HL-60/S4 treated with phorbol 12-myristate 13-acetate at 8.2 ng/mL for 4 days and 3 days (cell line): ENCODE measurements around the gene LAMA5.

Source experiments
- in situ Hi-C: fragments of 300-500 bp; cut with MboI; formaldehyde crosslinking; loops from 2 replicates; pipeline ENCODE4 v1.15.0; 2022; ENCODE audit warnings: low sequenced_read_pairs

Gene LAMA5

DNA sequence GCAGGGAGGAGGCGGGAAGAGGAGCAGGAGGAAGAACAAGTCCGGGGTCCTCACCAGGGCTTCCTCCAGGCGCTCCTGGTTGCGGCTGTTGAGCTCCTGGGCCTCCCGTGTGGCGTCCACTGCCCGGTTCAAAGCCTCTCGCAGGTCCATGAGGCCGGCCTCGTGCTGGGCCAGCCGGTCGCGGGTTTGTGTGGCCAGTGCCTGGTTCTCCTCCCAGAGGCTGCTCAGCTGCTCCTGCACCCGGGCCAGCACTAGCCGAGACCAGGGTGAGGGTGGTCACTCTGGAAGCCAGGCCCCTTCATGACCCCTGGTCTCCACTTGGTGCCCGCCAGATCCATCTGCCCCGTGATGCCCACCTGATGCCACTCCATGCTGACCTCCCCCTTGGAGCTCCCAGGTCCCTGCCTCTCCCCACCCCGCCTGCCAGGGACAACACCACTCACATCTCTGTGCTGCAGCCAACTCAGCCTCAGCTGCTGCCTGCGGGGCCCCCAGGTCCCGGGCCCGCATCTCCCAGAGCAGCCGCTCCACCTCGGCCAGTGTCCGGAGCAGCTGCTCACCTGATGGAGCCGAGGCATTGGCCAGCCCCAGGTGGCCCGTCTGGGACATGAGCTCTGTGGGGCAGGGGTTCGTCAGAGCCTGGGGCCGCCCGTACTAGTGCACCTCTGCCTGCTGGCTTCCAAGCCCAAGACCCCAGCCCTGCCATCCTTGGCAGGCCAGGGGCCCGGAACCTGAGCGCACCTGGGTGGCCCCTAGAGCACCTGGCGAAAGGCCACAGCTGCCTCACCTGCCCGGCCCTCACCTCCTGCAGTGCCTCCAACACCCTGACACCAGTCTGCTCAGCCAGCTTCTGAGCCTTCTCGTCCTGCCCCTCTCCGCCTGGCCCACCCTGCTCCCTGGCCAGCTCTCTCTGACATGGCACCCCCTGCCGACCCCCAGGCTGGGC, 48.4 kb downstream of the LAMA5 start:
- in situ Hi-C loops, result no loop called here

DNA sequence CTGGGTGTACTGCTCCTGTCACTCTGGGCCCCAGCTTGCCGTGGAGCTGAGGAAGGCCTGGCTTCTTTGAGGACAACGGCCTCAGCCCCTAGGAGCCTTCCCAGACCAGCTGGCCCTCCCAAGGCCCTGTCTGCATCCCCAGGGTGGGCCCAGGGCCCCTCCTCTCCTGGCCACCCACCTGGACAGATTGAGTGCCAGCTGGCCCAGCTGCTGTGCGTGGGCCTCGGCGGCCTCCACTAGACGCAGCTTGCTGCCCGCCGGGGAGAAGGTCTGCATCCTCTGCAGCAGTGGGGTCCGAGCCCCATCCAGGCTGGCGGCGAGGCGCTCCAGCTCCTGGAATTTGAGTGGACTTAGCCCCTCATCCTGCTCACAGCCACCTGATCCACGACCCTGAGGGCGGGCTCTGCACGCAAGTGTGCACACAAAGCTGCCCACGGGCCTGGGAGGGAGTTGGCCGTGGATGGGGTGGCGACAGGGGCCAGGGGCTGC, 49.9 kb downstream of the LAMA5 start:
- in situ Hi-C loops, result no loop called here

DNA sequence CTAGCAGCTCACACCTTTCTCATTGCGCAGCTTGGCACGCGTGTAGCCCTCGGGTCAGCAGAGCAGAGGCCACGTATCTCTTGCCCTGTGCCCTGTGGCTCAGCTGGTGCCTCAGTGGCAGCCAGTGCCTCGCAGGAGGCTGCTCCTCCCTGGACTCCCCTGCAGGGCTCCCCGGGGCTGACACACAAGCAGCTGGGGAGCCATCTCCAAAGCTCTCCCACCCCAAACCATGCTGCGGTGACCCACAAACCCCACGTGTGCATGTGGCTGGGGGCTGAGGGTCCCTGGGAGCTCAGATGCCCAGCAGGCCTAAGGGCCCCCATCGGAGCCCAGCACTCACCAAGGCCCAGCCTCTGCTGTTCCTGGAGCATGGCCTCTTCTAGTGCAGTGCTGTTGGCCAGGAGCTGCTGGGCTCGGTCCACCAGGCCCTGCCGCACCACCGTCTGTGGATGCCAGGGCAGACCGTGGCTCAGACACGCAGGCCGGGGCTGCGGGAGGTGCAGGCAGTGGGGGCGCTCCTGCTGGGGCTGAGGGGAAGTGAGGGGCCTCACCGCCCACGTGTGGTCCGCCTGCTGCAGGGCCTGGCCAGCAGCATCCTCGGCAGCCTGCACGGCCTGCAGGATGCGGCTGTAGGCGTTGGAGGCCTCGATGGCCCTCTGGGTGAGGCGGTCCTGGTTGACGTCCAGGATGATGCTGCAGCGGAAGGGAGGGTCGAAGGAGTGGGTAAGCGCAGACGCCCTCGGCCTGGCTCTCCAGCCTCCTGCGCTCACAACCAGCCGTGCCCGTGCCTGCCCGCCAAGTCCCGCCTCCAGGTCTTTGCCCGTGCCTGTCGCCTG, 50.6 kb downstream of the LAMA5 start:
- in situ Hi-C loops, result no loop called here

DNA sequence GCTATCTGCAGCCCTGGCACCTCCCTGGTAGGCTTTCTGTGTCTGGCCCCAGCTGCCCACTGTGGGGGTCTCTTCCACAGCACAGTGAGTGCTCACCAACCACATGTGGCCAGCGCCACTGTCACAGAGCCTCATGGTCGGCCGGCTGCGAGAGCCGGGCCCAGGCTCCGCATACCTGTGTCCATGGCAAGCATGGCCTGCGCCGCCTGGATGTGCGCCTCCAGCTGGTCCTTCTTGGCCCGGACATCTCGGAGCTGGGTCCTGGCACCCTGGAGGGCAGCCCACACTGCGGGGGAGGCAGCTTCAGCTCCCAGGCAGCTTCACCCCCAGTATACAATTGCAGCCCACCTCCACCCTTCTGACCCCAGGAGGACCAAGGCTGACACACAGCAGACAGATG, 51.3 kb downstream of the LAMA5 start:
- in situ Hi-C loops, result no loop called here

DNA sequence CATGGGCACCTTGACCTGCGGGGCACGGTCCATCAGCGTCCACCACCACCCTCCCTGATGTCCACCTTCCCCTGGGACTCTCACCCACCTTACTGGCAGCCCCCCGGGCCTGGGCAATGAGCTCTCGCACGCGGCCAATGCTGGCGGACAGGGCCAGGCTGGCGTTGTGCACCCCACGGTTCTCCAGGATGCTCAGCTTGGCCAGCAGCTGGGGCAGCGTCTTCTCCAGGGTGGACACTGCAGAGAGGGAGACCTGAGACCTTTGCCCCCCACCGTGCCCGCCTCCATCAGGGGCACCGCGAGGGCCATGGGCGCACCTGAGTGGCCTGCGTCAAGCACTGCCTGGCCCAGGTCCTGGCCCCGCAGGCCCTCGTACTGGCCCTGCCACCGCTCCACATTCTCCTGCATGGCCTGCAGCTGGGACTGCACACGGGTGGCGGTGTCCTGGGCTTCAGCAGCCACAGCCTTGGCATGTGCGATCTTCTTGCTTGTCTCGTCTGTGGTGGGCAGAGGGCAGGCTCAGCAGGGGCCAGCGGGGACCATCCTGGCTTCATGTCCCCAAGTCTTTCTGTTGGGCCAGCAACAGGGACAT, 52.3 kb downstream of the LAMA5 start:
- in situ Hi-C loops, result no loop called here

DNA sequence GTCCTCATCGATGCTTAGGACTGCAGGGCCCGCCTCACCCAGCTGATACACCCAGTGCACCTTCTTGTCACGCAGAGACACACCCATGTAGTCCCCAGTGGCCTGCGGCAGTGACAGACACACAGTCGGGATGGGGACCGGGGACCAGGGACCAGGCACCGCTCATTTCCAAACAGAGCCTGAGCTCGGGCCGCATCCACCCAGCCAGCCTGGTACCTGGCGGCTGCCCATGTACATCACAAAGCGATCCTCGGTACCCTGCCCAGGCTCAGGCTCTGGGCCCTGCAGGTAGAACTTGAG, 52.8 kb downstream of the LAMA5 start:
- in situ Hi-C loops, result no loop called here

DNA sequence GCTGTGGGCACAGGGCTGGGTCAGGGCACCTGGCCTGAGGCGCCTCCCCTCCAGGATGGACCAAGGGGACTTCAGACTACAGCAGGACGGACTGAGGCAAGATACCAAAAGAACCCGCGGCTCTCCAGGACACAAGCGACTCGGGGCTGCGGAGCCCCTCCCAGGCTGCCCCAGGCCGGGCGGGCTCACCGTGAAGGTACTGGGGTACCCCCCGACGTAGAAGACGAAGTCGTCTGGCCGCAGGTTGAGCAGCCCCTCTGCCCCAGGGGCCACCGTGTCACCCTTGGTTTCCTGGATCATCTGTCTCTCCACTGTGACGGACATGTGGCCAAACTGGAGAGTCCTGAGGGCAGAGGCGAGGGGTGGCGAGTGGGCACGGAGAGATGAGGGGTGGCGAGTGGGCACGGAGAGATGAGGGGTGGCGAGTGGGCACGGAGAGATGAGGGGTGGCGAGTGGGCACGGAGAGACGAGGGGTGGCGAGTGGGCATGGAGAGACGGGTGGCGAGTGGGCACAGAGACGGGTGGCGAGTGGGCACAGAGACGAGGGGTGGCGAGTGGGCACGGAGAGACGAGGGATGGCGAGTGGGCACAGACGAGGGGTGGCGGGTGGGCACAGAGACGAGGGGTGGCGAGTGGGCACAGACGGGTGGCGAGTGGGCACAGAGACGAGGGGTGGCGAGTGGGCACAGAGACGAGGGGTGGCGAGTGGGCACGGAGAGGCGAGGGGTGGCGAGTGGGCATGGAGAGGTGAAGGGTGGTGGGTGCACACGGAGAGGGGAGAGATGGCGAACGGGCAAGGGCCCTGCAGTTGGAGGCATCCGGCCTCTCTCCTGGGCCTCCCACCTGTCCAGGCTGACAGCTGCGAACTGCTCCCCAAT, 53.4 kb downstream of the LAMA5 start:
- in situ Hi-C loops, result no loop called here

DNA sequence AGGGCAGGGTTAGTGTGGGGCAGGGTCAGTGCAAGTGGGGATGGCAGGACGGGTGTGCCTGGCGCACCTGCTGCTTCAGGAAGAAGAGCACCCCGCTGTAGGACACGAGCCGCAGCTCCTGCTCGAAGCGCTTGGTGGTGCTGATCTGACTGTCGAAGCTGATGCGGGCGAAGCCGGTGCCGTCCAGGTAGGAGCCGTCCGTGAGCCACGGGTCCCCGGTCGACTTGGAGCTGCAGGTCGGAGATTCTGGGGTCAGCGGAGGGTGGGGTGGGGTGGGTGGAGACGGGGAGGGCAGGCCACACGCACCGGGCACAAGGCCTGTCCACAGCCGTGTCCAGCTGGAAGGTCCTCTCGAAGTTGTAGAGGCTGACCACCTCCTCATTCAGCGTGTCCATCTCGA, 54.1 kb downstream of the LAMA5 start:
- in situ Hi-C loops, result no loop called here

DNA sequence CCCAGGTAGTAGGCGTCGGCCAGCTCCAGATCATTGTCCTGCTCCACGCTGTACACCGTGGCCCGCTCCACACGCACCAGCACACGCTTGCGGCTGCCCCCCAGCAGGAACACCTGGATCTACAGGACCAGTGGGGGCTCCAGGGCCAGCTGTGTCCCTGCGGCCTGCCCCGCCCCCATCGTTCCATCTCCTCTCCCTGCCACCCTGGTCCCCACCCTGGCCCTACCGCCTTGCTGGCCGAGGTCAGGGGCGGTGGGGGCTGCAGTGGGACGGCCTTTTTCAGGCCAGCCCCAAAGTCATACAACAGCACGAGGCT, 54.5 kb downstream of the LAMA5 start:
- in situ Hi-C loops, result no loop called here

DNA sequence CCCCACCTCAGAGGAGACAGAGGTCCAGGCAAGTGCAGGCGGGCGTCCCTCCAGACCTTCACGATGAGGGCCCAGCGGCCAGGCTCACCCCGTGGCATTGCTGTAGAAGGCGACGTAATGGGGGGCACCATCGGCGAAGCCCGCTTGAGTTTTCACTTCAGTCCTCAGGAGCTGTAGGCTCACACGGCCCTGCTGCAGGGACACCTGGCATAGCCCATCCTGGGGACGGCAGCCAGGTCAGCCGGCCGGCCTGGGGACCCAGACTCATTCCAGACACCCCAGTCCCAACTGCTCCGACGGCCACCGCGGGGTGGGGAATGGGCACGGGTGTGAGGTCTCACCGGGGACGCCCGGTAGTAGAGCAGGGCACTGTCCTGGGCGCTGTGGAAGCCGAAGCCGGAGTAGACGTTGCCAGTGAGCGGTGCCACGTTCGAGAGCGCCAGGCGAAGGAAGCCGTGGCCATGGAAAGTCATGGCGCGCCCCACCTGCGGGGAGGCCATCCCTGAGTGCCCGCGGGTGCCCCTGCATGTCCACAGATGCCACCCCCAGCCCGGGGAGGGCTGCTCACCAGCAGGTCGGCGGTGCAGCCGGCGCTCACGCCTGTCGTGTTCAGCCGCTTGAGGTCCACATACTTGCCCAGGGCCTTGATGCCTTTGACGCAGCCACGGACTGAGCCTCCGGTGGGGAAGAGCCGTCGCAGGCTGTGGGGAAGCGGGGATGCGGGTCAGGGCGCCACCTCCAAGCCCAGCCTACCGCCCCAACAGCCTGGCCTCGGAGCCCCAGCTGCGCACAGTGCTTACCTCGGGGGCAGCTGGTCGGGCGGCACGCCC, 55.1 kb downstream of the LAMA5 start:
- in situ Hi-C loops, result no loop called here

DNA sequence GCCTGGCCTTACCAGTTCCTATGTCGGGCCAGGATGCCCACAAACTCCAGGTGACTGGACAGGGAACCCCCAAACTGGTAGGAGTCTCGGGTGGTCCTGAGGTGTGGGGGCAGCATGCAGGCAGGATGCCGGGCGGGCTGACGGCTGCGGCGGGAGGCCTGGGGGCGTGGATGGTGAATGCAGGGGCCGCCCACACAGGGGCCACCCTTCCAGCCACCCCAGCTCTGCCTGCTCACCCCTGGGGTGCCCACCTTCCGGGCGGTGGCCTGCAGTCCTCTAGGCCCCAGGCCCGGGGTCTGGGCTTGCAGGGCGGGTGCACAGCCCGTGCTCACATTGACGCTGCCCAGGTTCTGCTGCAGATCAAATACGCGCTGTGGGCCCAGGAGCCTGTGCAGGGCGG, 56.0 kb downstream of the LAMA5 start:
- in situ Hi-C loops, result no loop called here

DNA sequence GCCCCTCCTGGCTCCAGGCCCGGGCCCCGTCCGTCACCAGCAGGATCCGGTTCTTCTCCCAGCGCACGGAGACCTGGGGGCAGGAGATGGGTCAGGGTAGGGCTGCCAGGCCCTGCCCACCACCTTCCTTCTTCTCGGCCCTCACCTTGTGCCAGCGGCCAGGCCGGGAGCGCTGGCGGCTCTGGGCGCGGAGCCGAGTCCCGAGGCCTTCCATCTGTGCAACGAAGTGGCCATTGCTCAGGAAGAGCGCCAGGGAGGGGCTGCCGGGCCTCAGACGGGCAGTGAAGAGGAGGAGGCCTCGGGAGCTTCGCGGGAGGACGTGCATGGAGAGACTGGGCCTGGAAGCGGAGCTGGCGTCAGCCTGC, 56.4 kb downstream of the LAMA5 start:
- in situ Hi-C loops, result no loop called here

DNA sequence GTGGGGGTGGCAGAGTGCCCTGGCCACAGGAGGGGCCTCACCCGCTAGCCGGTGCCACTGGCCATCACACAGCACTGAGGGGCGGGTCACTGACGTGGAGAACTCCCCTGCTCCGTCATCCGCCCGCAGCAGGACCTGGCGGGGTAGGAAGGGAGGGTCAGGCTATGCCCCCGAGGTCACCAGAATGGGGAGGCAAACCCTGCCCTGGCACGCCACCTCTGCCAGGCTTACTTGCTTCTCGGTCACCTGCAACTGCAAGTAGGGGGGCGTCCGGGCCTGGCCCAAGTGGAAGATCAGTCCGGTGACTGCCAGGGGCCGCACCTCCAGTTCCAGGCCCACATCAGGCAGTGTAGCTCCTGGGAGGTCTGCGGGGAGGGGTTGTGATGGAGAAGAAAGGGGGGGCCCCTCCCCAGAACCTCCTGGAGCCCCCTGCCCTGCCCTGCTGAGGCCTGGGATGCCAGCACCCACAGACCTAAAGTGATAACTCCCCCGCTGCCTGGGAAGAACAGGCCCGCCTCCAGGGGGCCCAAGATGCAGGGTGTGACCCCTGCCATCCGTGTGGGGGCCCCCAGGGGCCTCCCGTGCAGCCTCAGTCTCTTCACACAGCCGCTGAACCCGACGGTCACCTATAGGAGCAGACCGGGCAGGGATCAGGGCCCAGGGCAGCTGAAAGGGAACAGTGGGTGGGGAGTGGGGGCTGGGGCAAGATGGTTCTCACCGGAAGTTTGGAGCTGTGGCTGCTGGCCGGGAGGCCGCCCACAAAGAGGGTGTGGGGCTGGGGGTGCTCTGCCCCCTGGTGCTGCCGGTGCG, 57.0 kb downstream of the LAMA5 start:
- in situ Hi-C loops, result no loop called here

DNA sequence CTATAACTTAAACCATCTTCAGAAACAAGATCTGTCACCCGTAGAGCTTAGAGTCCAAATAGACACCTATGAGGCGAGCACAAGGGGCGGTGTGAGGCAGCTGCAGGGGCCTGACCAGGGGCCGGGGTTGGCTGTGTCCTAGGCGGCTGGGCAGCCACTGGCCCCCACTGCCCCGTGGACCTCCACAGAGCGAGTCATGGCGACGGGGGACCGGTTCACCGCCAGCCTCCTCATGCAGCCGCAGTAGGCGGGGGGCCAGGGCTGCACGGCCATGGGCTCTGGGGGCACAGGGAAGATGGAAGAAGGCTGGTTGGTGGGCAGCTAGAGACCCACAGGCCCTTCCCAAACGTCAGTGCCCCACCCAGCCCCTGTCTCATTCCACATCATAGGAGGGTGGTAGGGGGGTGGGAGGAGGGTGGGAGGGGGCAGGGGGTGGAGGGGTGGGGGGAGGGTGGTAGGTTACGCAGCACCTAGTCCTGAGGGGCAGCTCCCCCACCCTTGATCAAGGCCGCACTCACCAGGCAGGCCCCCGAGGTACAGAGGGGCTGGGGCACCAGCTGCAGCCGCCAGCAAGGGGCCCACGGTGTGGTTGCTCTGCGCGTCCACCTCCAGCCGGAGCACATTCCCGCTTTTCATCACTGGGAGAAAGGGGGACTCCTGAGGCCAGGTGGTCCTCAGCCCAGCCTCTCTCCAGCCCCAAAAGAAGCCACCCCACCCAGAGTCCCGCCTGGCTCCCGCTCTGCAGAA, 57.7 kb downstream of the LAMA5 start:
- in situ Hi-C loops, result no loop called here

DNA sequence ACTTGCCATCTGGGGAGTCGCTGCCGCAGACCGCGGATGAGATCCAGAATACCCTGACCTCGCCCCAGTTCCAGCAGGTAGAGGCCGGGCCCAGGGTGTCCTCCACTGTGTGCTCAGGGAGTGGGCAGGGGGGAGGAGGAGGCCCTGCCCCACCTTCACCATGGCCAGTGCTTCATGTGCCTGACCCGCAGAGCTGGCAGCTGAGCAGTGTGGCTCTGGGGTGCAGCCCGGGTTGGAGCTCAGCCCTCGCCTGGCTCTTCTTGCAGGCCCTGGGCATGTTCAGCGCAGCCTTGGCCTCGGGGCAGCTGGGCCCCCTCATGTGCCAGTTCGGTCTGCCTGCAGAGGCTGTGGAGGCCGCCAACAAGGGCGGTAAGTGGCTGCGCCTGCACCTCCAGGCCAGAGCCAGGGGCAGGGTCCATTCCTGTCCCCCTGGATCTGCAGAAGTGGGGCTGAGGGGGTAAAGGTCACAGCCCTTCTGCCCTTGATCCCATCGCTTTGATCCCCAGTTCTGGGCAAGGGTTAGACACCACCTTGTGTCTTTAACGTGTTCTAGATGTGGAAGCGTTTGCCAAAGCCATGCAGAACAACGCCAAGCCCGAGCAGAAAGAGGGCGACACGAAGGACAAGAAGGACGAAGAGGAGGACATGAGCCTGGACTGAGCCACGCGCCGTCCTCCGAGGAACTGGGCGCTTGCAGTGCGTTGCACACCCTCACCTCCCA, 58.9 kb downstream of the LAMA5 start:
- in situ Hi-C loops, result no loop called here

DNA sequence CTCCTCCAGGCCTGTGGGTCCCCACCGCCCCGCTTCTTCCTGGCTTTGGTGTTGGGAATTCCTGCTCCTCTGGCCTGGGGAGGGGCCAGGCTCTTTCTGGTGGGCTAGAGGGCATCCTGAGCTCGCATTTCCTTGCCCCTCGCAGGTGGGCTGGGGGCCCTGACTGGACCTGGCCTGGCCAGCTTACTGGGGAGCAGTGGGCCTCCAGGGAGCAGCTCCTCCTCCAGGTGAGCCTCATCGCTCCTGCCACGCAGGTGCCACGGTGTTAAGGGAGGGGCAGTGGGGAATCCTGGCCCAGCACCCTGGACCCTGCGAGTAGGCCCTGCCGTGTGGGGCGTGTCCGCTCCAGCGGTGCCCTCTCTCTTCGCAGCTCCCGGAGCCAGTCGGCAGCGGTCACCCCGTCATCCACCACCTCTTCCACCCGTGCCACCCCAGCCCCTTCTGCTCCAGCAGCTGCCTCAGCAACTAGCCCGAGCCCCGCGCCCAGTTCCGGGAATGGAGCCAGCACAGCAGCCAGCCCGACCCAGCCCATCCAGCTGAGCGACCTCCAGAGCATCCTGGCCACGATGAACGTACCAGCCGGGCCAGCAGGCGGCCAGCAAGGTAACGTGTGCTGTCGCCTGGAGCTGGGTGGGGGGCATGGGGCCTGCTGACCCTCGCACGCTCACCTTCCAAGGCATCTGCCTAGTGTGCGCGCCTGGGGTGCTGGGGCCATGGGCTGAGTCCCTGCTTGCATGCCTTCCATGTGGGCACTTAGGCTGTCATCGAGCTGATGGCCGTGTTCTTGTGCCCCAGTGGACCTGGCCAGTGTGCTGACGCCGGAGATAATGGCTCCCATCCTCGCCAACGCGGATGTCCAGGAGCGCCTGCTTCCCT, 59.6 kb downstream of the LAMA5 start:
- in situ Hi-C loops, result no loop called here
